NCI-H524 treated with DMSO at 0.1 percent for 48 hours (cell line): ENCODE results near the gene BTN2A1.
A peak's percentile ranks its signal among the peaks of the same experiment; 100 is the strongest.
"Not testable (repeated sequence)": the region's sequence is repeated elsewhere in the genome, so short reads cannot be mapped to it uniquely, and the experiment has no call there.

ENCODE experiments used
- DNase-seq: peaks from one replicate; lab custom pipeline; 2025; lab: John Stamatoyannopoulos, UW

BTN2A1 gene

GRCh38 chr6:26457806-26458688 is at the start of gene BTN2A1:
BTN2A1 (plus strand) TSS chr6:26457955; CDS start chr6:26458637, 682 bp downstream.
- DNase-seq: peak; percentile 54

DNA sequence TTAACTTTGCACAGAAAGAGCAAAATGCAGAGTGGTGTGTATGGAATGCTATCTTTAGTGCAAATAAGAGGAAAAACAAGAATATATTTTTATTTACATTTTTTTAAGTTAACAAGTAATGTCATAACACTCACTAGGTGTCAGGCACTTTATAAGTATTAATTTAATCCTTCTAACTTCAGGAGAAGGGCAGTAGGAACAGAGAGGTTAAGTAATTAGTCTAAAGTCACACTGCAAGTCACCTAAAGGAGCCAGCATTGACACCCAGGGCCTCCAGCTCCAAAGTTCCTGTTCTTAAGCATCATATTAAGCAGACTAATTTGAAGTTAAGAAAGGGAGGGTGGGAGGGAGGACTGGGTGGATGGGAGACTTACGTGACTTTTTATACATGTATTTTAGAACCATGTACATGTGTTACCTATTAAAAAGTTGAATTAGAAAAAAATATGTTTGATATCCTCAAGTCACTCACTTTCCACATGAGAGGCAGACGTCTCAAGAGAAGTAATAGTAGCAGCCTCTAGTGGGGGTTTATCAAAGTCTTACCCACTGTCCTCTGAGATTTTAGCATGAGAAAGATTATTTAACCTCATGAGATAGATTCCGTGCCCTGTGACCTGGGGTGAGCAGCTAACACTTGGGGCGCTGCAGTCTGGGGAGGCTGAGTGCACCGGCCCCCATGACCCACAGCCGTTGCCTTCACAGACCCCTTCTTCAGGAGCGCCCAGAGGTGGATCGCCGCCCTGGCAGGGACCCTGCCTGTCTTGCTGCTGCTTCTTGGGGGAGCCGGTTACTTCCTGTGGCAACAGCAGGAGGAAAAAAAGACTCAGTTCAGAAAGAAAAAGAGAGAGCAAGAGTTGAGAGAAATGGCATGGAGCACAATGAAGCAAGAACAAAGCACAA is 48.7 kb upstream of the BTN2A1 start:
- no peak for DNase-seq

- DNase-seq: no peak
Observed at GRCh38 chr6:26411751-26412150, 46.0 kb upstream of the BTN2A1 start.

- DNase-seq: no peak
Observed at GRCh38 chr6:26412228-26412627, 45.5 kb upstream of the BTN2A1 start.

GRCh38 chr6:26412954-26413353 is 44.8 kb upstream of the BTN2A1 start:
- no peak for DNase-seq

- DNase-seq: no peak
Observed at GRCh38 chr6:26414281-26414680, 43.5 kb upstream of the BTN2A1 start.

GRCh38 chr6:26415036-26415614 is 42.6 kb upstream of the BTN2A1 start:
- no peak for DNase-seq

GRCh38 chr6:26415791-26416190 is 42.0 kb upstream of the BTN2A1 start:
- DNase-seq: no peak

- no peak for DNase-seq
Observed at GRCh38 chr6:26416288-26416687, 41.5 kb upstream of the BTN2A1 start.

DNA sequence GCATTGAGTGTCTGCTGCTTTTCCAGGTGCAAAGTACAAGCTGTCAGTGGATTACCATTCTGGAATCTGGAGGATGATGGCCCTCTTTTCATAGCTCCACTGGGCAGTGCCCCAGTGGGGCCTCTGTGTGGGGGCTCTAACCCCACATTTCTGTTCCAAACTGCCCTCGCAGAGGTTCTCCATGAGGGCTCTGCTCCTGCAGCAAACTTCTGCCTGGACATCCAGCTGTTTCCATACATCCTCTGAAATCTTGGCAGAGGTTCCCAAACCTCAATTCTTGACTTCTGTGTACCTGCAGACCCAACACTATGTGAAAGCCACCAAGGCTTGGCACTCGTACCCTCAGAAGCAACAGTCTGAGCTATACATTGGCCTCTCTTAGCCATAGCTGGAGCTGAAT is 39.7 kb upstream of the BTN2A1 start:
- DNase-seq: not testable (repeated sequence)

DNA sequence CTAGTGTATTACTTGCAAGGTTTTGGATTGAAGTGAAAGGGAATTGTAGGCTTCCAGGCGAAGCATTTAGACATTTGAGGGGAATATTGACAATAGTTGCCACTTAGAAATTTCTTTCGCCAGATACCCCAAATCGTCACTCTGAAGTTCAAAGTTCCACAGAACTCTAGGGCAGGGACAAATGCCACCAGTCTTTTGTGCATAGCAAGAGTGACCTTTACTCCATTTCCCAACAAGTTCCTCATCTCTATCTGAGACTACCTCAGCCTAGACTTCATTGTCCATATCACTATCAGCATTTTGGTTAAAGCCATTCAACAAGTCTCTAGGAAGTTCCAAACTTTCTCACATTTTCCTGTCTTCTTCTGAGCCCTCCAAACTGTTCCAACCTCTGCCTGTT is 39.0 kb upstream of the BTN2A1 start:
- not testable (repeated sequence) for DNase-seq

GRCh38 chr6:26420688-26421171 is 37.0 kb upstream of the BTN2A1 start:
- no peak for DNase-seq

- peak; percentile 70 for DNase-seq
Observed at GRCh38 chr6:26421259-26422144, 36.3 kb upstream of the BTN2A1 start.

DNA sequence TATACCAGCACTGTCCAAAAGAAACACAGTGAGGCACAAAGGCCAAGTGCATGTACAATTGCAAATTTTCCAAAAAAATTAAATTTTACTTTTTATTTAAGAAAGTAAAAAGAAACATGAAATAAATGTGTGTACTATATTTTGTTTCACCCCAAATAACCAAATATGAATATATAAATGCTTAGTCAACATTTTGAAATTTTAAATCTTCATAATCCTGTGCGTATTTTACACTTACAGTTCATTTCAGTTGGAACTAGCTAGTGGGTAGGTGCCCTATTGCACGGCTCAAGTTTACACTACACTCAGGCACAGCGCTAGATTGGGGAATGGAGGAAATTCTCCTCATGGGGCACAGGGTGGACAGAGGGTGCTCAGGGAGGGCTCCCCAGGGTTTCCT is 35.4 kb upstream of the BTN2A1 start:
- DNase-seq: no peak

- DNase-seq: no peak
Observed at GRCh38 chr6:26426691-26427450, 30.9 kb upstream of the BTN2A1 start.

- no peak for DNase-seq
Observed at GRCh38 chr6:26427451-26427809, 30.3 kb upstream of the BTN2A1 start.

GRCh38 chr6:26428206-26428605 is 29.5 kb upstream of the BTN2A1 start:
- DNase-seq: no peak

DNA sequence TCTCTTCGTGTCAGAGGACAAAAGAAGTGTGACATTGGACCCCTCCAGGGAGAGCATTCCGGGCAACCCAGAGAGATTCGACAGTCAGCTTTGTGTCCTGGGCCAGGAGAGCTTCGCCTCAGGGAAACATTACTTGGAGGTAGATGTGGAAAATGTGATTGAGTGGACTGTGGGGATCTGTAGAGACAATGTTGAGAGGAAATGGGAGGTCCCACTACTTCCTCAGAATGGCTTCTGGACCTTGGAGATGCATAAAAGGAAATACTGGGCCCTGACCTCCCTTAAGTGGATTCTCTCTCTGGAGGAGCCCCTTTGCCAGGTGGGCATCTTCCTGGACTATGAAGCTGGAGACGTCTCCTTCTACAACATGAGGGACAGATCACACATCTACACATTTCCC is 27.0 kb upstream of the BTN2A1 start:
- DNase-seq: no peak

- DNase-seq: no peak
Observed at GRCh38 chr6:26431258-26432172, 26.2 kb upstream of the BTN2A1 start.
